Endothelial cell of umbilical vein (primary cell): ENCODE measurements around the gene CLSTN2. TPM values are rescaled to one million over a fixed set of nuclear protein-coding genes. Genes with fewer than 3 reads are reported as not detected.

Source experiments
- BruUV-seq: library from RNA; stranded (reverse); fragments of 400-500 nt; replicated peaks from 2 replicates; lab custom pipeline; 2021; lab: Mats Ljungman, UMichigan
- CTCF ChIA-PET: fragments of 300-600, 350-600 bp; sonication (Branson Sonifier 250); formaldehyde crosslinking; loops from one replicate; lab custom pipeline; 2021; ENCODE audit warnings: antibody characterized with exemption, inconsistent platforms; lab: Charles Lee
- POLR2A ChIA-PET: fragments of 300-600, 350-600 bp; sonication (Branson Sonifier 250); formaldehyde crosslinking; loops from one replicate; lab custom pipeline; 2021; ENCODE audit warnings: antibody characterized with exemption, inconsistent platforms; lab: Charles Lee
- DNase-seq: peaks from one replicate; pipeline ENCODE4 v3.0.0-alpha.2; 2011; ENCODE audit warnings: low read depth, low spot score
- FAIRE-seq: peaks from 2 replicates; lab custom pipeline; 2011; peaks lifted over from hg19 to GRCh38; lab: Jason Lieb, UNC
- H2AFZ ChIP-seq: 2 replicates; pipeline ENCODE4 v1.6.0; 2012; ENCODE audit warnings: low read depth, low read length, control low read depth, inconsistent platforms
- H3K27ac ChIP-seq: 2 replicates; pipeline ENCODE4 v1.5.1; 2011; ENCODE audit warnings: low read depth, mild to moderate bottlenecking, control low read depth, low read length, moderate library complexity; ENCODE audit not compliant: insufficient read depth
- H3K27me3 ChIP-seq, 2 experiments: 2 replicates each; pipeline versions ENCODE4 v1.6.0 to v1.6.1; 2011; ENCODE audit warnings: low read length in 2 of 2, mixed read lengths in 1 of 2; ENCODE audit not compliant: control insufficient read depth in 2 of 2, insufficient read depth in 2 of 2
- H3K36me3 ChIP-seq, 2 experiments: 2 replicates in 1 of 2; 3 replicates in 1 of 2; pipeline ENCODE4 v1.5.1; 2011; ENCODE audit warnings: low read length in 2 of 2, mild to moderate bottlenecking in 1 of 2, moderate library complexity in 1 of 2; ENCODE audit not compliant: control insufficient read depth in 2 of 2, insufficient read depth in 2 of 2; ENCODE audit errors: extremely low read depth in 1 of 2
- H3K4me1 ChIP-seq: 3 replicates; pipeline ENCODE4 v1.5.1; 2011; ENCODE audit warnings: mild to moderate bottlenecking, low read length; ENCODE audit not compliant: control insufficient read depth, insufficient read depth; ENCODE audit errors: extremely low read depth
- H3K4me2 ChIP-seq: 2 replicates; pipeline ENCODE4 v1.6.1; 2011; ENCODE audit warnings: low read length, control low read depth, mixed read lengths; ENCODE audit not compliant: insufficient read depth
- H3K4me3 ChIP-seq, 3 experiments: fragments of 200-600 bp in 1 of 3; sonication (generic), shearing (Covaris generic) in 1 of 3; replicated peaks in 1 of 3; 2 replicates each; pipeline ENCODE4 v1.5.1; 2011 to 2016; ENCODE audit warnings: control low read depth in 3 of 3, low read length in 3 of 3, mild to moderate bottlenecking in 2 of 3, inconsistent platforms in 1 of 3, low read depth in 1 of 3, moderate library complexity in 1 of 3; ENCODE audit not compliant: insufficient read depth in 1 of 3
- H3K79me2 ChIP-seq: 2 replicates; pipeline ENCODE4 v1.6.0; 2012; ENCODE audit warnings: low read length, inconsistent platforms; ENCODE audit not compliant: control insufficient read depth, insufficient read depth
- H3K9ac ChIP-seq: replicated peaks from 2 replicates; pipeline ENCODE3; 2011; ENCODE audit warnings: low read length, control low read depth; ENCODE audit not compliant: insufficient read depth; ENCODE audit errors: extremely low read depth
- H3K9me1 ChIP-seq: replicated peaks from 3 replicates; pipeline ENCODE4 v1.6.0; 2011; ENCODE audit warnings: mild to moderate bottlenecking, low read length; ENCODE audit not compliant: control insufficient read depth, insufficient read depth; ENCODE audit errors: extremely low read depth
- H3K9me3 ChIP-seq: replicated peaks from 2 replicates; pipeline ENCODE4 v1.5.1; 2012; ENCODE audit warnings: low read length, inconsistent platforms; ENCODE audit not compliant: control insufficient read depth, insufficient read depth
- H4K20me1 ChIP-seq: replicated peaks from 2 replicates; pipeline ENCODE3; 2011; ENCODE audit warnings: mild to moderate bottlenecking, low read length; ENCODE audit not compliant: control insufficient read depth, insufficient read depth; ENCODE audit errors: extremely low read depth
- EZH2 ChIP-seq: IDR thresholded peaks from 2 replicates; pipeline ENCODE4 v1.6.1; 2012; ENCODE audit warnings: borderline replicate concordance, low read depth, mild to moderate bottlenecking, moderate library complexity, low read length, inconsistent platforms; ENCODE audit not compliant: severe bottlenecking
- FOS ChIP-seq: IDR thresholded peaks from 2 replicates; pipeline ENCODE4 v1.6.1; 2011; ENCODE audit warnings: mild to moderate bottlenecking, low read length, moderate library complexity, borderline replicate concordance; ENCODE audit not compliant: insufficient read depth
- GATA2 ChIP-seq: IDR thresholded peaks from 2 replicates; pipeline ENCODE4 v1.7.0; 2011; ENCODE audit warnings: low read depth, mild to moderate bottlenecking, moderate library complexity, mixed read lengths, low read length; ENCODE audit not compliant: insufficient read length, insufficient read depth
- JUN ChIP-seq: IDR thresholded peaks from 2 replicates; pipeline ENCODE4 v1.6.1; 2011; ENCODE audit warnings: borderline replicate concordance, low read depth; ENCODE audit not compliant: insufficient read length, insufficient read depth
- MYC ChIP-seq: IDR thresholded peaks from one replicate; pipeline ENCODE4 v1.6.1; 2011; ENCODE audit warnings: mild to moderate bottlenecking, low read depth, low read length
- POLR2A ChIP-seq: IDR thresholded peaks from 2 replicates; pipeline ENCODE4 v1.6.1; 2012; ENCODE audit warnings: low read depth, mild to moderate bottlenecking, control low read depth, low read length
- POLR2AphosphoS5 ChIP-seq: IDR thresholded peaks from 2 replicates; pipeline ENCODE4 v1.6.1; 2012; ENCODE audit warnings: low read depth, mild to moderate bottlenecking, control low read depth, low read length, moderate library complexity; ENCODE audit not compliant: insufficient read depth
- dilution Hi-C: fragments of 300-500 bp; cut with MboI; formaldehyde crosslinking; loops from one replicate; pipeline ENCODE4 v1.15.0; 2019; ENCODE audit warnings: low sequenced_read_pairs; ENCODE audit not compliant: extremely low pct_ligation_motif_present
- intact Hi-C: fragments of 100-400 bp; cut with micrococcal nuclease; formaldehyde crosslinking; loops from one replicate; pipeline ENCODE4 v1.10.0; 2022
- polyA plus RNA-seq, 4 experiments: library from polyadenylated mRNA; depleted of rRNA in 3 of 4; stranded (reverse) in 3 of 4; unstranded in 1 of 4; fragments of >200 nt; gene quantifications; 2 replicates each; pipeline versions ENCODE4 v1.2.1 to v1.2.3, GENCODE V29; 2011 to 2012; ENCODE audit warnings: missing spikeins in 1 of 4
- total RNA-seq: library from RNA; stranded (reverse); gene quantifications from 2 replicates; pipeline ENCODE4 v1.2.3, GENCODE V29; 2021
- TF ChIP-seq, protein P1 (sequence below): IDR thresholded peaks from 2 replicates; pipeline ENCODE4 v1.6.1; 2011; ENCODE audit not compliant: insufficient read depth, insufficient read length
- TF ChIP-seq, protein P2 (sequence below), 2 donors: IDR thresholded peaks; 1 replicate in 1 of 2; 2 replicates in 1 of 2; pipeline ENCODE4 v1.5.1; 2011; ENCODE audit warnings: low read length in 2 of 2, mild to moderate bottlenecking in 2 of 2, moderate library complexity in 2 of 2, control low read depth in 1 of 2, inconsistent platforms in 1 of 2, low read depth in 1 of 2; ENCODE audit not compliant: insufficient read depth in 1 of 2; ENCODE audit errors: extremely low read depth in 1 of 2

CLSTN2 gene
- total and polyA plus RNA-seq, 2 donors (not counting 3 experiments of a cell fraction or from before 2014, with no cell fraction given) = 0.26 to 0.38 TPM

DNA sequence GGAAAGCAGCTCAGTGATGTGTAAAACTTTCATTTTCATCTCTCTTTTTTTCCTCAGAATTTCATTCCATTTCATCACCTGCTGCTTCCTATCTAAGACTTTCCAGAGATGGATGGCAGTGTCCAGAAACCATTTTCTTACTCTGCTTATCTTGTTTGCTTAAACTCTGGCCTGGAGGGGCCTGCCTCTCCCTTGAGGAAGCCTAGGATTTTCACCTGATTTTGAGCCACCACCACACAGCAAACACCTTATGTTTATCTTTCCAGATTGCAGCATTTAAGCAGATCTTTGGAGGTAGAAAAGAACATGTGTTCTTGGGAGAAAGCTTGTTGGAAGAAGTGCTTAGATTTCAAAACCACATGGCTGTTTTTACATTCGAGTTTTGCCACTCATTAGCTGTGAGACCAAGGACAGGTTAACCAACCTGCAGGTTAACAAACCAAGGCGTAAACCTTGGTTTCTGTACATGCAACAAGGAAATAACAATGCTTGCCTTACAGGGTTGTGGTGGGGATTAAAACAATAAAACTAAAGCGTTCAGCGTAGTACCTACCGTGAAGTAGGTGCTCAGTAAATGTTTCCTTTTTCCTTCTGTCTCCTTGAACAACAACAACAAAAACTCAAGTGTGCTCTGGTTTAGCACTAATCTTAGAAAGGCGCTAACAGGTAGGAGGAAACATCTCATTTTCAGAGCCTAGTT is 120.3 kb downstream of the CLSTN2 start:
- FAIRE-seq (no peak), DNase-seq (no peak)
- Histone ChIP-seq H3K4me3 (no peak overlapping the region), H3K9ac (no peak overlapping the region), H3K27ac (no peak overlapping the region), H3K27me3 (no peaks in the 10 kb centered on the region), H3K4me1 (no peaks in the 10 kb centered on the region), H3K36me3 (no peaks in the 10 kb centered on the region), H4K20me1 (no peaks in the 10 kb centered on the region), H3K9me1 (no peaks in the 10 kb centered on the region), H3K9me3 (peaks cover 2% of the 10 kb centered on the region), H3K4me2 (no peak overlapping the region), H2AFZ (no peak overlapping the region), H3K79me2 (no peaks in the 10 kb centered on the region)
- intact Hi-C loops = loop anchor here (5.0 kb wide), 1 partner anchor 537 kb away; no protein-coding TSS in a partner anchor
- dilution Hi-C loops = no loop called here
- TF ChIP-seq POLR2A = no peak
- no peak for TF ChIP-seq MYC
- no peak for TF ChIP-seq POLR2AphosphoS5
- TF ChIP-seq, protein P1, sequence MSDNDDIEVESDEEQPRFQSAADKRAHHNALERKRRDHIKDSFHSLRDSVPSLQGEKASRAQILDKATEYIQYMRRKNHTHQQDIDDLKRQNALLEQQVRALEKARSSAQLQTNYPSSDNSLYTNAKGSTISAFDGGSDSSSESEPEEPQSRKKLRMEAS = no peak
- no peak for TF ChIP-seq GATA2
- no peak for TF ChIP-seq JUN
- ChIA-PET POLR2A (no interaction called here), CTCF (no interaction called here)
- no TSS peak for BruUV-seq

DNA sequence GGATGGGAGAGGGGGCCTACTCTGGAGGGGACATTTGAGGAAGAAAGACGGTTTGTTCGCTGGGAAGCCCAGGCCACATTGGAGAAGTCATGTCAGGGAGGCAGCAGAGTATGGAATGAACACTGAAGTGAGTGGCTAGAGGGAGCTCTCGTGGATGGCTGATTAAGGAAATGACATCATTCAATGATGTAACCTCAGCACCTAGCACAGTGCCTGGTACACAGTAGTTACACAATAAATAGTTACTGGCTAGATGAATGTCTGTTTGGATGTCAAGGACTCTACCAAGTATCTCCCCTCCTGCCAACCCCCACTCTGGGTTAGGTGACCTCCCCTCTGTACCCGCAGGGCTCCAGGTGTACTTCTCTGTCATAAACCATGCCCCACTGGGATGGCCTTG is 121.1 kb downstream of the CLSTN2 start:
- peaks cover 2% of the 10 kb centered on the region for H3K9me3 ChIP-seq
- CTCF ChIA-PET = no interaction called here
- FAIRE-seq (no peak), DNase-seq (no peak)
- H3K4me3 ChIP-seq = no peak overlapping the region
- dilution Hi-C loops (no loop called here), intact Hi-C loops (loop anchor here (5.0 kb wide), 1 partner anchor 536 kb away; no protein-coding TSS in a partner anchor)
- H3K4me1 ChIP-seq = no peaks in the 10 kb centered on the region
- H3K79me2 ChIP-seq = no peaks in the 10 kb centered on the region
- H3K9ac ChIP-seq = no peak overlapping the region
- H2AFZ ChIP-seq = no peak overlapping the region
- POLR2A ChIA-PET = no interaction called here
- H4K20me1 ChIP-seq = no peaks in the 10 kb centered on the region
- no peak overlapping the region for H3K4me2 ChIP-seq
- H3K27ac ChIP-seq = no peak overlapping the region
- TF ChIP-seq FOS (no peak), JUN (no peak), EZH2 (no peak), POLR2A (no peak), MYC (no peak), GATA2 (no peak), POLR2AphosphoS5 (no peak)
- TF ChIP-seq, protein P2, sequence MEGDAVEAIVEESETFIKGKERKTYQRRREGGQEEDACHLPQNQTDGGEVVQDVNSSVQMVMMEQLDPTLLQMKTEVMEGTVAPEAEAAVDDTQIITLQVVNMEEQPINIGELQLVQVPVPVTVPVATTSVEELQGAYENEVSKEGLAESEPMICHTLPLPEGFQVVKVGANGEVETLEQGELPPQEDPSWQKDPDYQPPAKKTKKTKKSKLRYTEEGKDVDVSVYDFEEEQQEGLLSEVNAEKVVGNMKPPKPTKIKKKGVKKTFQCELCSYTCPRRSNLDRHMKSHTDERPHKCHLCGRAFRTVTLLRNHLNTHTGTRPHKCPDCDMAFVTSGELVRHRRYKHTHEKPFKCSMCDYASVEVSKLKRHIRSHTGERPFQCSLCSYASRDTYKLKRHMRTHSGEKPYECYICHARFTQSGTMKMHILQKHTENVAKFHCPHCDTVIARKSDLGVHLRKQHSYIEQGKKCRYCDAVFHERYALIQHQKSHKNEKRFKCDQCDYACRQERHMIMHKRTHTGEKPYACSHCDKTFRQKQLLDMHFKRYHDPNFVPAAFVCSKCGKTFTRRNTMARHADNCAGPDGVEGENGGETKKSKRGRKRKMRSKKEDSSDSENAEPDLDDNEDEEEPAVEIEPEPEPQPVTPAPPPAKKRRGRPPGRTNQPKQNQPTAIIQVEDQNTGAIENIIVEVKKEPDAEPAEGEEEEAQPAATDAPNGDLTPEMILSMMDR (IDR thresholded peaks at IDR 0.05; ENCODE audit: extremely low read depth in 1 of 2, insufficient read depth in 1 of 2, low read depth in 1 of 2, low read length in 2 of 2) = no peak
- TF ChIP-seq, protein P1 = no peak
- H3K27me3 ChIP-seq = no peaks in the 10 kb centered on the region
- BruUV-seq = no TSS peak
- no peaks in the 10 kb centered on the region for H3K36me3 ChIP-seq
- H3K9me1 ChIP-seq = no peaks in the 10 kb centered on the region
